GM23338 (cell line): ENCODE measurements around the gene GASK1B.
A peak's percentile ranks its signal among the peaks of the same experiment; 100 is the strongest.

Source experiments
- CREB1 ChIP-seq: fragments of 250-450 bp; sonication (Bioruptor Pico); IDR thresholded peaks from 2 replicates; pipeline ENCODE4 v1.5.0; 2020; ENCODE audit warnings: low read depth, mild to moderate bottlenecking, moderate library complexity
- CTCF ChIP-seq, 2 experiments: fragments of 200-600 bp in 1 of 2; sonication (generic) in 1 of 2; conservative IDR thresholded peaks; 2 replicates each; pipeline versions ENCODE4 v1.5.1 to v1.6.1; 2016 to 2017; ENCODE audit warnings: antibody characterized with exemption in 2 of 2, low read depth in 2 of 2, mild to moderate bottlenecking in 2 of 2, moderate library complexity in 1 of 2
- EZH2 ChIP-seq: fragments of 200-600 bp; sonication (generic); IDR thresholded peaks from one replicate; pipeline ENCODE4 v1.8.0; 2017; ENCODE audit warnings: antibody characterized with exemption, mild to moderate bottlenecking, low read depth; ENCODE audit not compliant: unreplicated experiment
- EZH2phosphoT487 ChIP-seq: fragments of 200-600 bp; sonication (generic); IDR thresholded peaks from one replicate; pipeline ENCODE4 v1.8.1; 2018; ENCODE audit warnings: antibody characterized with exemption; ENCODE audit not compliant: unreplicated experiment
- JUNB ChIP-seq: IDR thresholded peaks from one replicate; pipeline ENCODE4 v1.6.1; 2016; ENCODE audit warnings: antibody characterized with exemption; ENCODE audit not compliant: unreplicated experiment
- NANOG ChIP-seq: IDR thresholded peaks from 2 replicates; pipeline ENCODE4 v1.6.1; 2016; ENCODE audit warnings: antibody characterized with exemption, borderline replicate concordance
- POLR2AphosphoS5 ChIP-seq: IDR thresholded peaks from 2 replicates; pipeline ENCODE4 v1.6.1; 2016; ENCODE audit warnings: antibody characterized with exemption, low read depth
- STAT1 ChIP-seq: IDR thresholded peaks from one replicate; pipeline ENCODE4 v1.6.1; 2016; ENCODE audit warnings: antibody characterized with exemption; ENCODE audit not compliant: unreplicated experiment
- ZNF114 ChIP-seq: fragments of 250-450 bp; sonication (Bioruptor Pico); IDR thresholded peaks from 2 replicates; pipeline ENCODE4 v1.5.0; 2020; ENCODE audit warnings: mild to moderate bottlenecking, moderate library complexity
- TF ChIP-seq, protein P1 (sequence below): IDR thresholded peaks from one replicate; pipeline ENCODE4 v1.6.1; 2018; ENCODE audit warnings: antibody characterized with exemption; ENCODE audit not compliant: unreplicated experiment

DNA sequence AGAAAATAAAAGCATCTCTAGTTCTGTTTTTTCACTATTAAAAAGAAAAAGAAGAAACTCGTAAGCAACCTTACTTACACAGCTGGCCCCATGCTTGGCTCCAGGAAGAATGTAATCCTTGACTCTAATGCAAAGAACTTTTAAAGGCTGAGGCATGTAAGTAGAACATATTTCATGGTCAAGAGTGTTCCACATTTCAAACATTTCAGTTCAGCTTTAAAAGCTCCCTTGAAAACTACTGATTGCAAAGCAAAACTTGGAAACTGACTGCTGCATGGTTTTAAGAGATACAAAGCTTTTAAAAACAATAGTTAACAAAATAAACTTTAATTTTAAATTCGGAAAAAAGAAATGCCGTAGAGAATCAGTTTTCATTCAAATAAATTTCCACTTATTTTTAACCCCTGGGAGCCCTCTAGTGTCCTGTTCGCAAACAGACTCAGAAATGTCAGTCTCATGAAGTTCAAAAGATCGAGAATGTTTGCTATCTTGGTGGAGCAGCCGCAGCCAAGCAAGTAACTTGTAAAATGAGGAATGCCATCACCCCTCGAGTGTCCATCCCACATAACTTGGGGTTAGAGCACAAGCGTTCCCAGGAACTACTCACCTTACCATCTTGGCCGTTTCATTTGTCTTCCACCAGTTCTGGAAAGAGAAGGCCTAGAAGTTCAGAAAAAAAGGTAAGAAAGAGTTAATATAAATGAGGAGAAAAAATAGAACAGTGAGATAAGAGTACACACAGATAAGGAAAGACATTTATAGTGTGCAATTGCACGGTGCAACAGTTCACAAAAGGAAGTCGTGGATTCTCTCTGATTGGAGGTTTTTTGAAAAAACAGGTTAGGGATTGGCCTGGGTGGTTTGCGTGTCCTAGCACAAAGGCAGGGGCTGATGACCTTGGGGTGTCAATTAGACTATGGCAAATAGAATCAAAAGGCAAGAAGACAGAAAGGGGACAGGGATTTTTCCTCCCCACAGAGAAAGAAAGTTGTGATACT is at the start of gene GASK1B:
- TF ChIP-seq, protein P1, sequence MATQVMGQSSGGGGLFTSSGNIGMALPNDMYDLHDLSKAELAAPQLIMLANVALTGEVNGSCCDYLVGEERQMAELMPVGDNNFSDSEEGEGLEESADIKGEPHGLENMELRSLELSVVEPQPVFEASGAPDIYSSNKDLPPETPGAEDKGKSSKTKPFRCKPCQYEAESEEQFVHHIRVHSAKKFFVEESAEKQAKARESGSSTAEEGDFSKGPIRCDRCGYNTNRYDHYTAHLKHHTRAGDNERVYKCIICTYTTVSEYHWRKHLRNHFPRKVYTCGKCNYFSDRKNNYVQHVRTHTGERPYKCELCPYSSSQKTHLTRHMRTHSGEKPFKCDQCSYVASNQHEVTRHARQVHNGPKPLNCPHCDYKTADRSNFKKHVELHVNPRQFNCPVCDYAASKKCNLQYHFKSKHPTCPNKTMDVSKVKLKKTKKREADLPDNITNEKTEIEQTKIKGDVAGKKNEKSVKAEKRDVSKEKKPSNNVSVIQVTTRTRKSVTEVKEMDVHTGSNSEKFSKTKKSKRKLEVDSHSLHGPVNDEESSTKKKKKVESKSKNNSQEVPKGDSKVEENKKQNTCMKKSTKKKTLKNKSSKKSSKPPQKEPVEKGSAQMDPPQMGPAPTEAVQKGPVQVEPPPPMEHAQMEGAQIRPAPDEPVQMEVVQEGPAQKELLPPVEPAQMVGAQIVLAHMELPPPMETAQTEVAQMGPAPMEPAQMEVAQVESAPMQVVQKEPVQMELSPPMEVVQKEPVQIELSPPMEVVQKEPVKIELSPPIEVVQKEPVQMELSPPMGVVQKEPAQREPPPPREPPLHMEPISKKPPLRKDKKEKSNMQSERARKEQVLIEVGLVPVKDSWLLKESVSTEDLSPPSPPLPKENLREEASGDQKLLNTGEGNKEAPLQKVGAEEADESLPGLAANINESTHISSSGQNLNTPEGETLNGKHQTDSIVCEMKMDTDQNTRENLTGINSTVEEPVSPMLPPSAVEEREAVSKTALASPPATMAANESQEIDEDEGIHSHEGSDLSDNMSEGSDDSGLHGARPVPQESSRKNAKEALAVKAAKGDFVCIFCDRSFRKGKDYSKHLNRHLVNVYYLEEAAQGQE, result no peak
- TF ChIP-seq NANOG (no peak), CTCF (conservative IDR thresholded peaks at IDR 0.05; ENCODE audit: low read depth in 2 of 2) (peak; percentile 69 to 74), EZH2phosphoT487 (no peak), EZH2 (no peak), POLR2AphosphoS5 (no peak), CREB1 (CRISPR knock-in tag) (no peak), JUNB (no peak), ZNF114 (CRISPR knock-in tag) (no peak), STAT1 (no peak)
